K562 (cell line): Measurements from ENCODE around the gene HDHD5. TPM values are rescaled to one million over a fixed set of nuclear protein-coding genes. Genes with fewer than 3 reads are reported as not detected.
A peak's percentile ranks its signal among the peaks of the same experiment; 100 is the strongest.

ENCODE experiments used
- CBX1 ChIP-seq: sonication (generic); IDR thresholded peaks from 2 replicates; pipeline ENCODE4 v1.6.1; 2016; ENCODE audit warnings: antibody characterized with exemption, low read depth, mild to moderate bottlenecking
- CREB1 ChIP-seq, 2 experiments: sonication (generic) in 1 of 2; formaldehyde crosslinking in 1 of 2; IDR thresholded peaks; 2 replicates each; pipeline versions ENCODE4 v1.6.1 to v1.8.0; 2012 to 2022; ENCODE audit warnings: inconsistent platforms in 1 of 2, mild to moderate bottlenecking in 1 of 2, missing genetic modification reagents in 1 of 2, moderate library complexity in 1 of 2
- ETV5 ChIP-seq: sonication (generic); formaldehyde crosslinking; IDR thresholded peaks from 2 replicates; pipeline ENCODE4 v1.4.0; 2020; ENCODE audit warnings: low read depth, mild to moderate bottlenecking, missing genetic modification reagents
- FOS ChIP-seq: IDR thresholded peaks from 3 replicates; pipeline ENCODE4 v1.6.1; 2011; ENCODE audit not compliant: insufficient read length; ENCODE audit errors: extremely low read depth
- FOSL1 ChIP-seq: fragments of 200-800 bp; sonication (Bioruptor generic); conservative IDR thresholded peaks from 2 replicates; pipeline ENCODE4 v1.6.1; 2016; ENCODE audit warnings: missing genetic modification characterization, missing compliant biosample characterization
- HEY1 ChIP-seq: fragments of 250-450 bp; sonication (Bioruptor Pico); IDR thresholded peaks from 2 replicates; pipeline ENCODE4 v1.5.0; 2020; ENCODE audit warnings: mild to moderate bottlenecking, moderate library complexity, borderline replicate concordance
- KLF6 ChIP-seq: fragments of 250-450 bp; sonication (Bioruptor Pico); IDR thresholded peaks from 2 replicates; pipeline ENCODE4 v1.4.0; 2020; ENCODE audit warnings: mild to moderate bottlenecking, moderate library complexity, borderline replicate concordance
- MCM7 ChIP-seq, 2 experiments: fragments of 450-650 bp; IDR thresholded peaks; 2 replicates each; pipeline ENCODE4 v1.6.1; 2016 to 2018
- POLR2AphosphoS2 ChIP-seq: IDR thresholded peaks from 2 replicates; pipeline ENCODE4 v1.6.1; 2012; ENCODE audit warnings: low read length, improper control_type of control experiment
- SRSF9 ChIP-seq: fragments of 200-400 bp; formaldehyde crosslinking; IDR thresholded peaks from 2 replicates; pipeline ENCODE4 v1.6.1; 2017; ENCODE audit warnings: low read depth, low read length, borderline replicate concordance
- ZNF551 ChIP-seq: fragments of 250-450 bp; sonication (Bioruptor Pico); IDR thresholded peaks from 2 replicates; pipeline ENCODE4 v1.5.0; 2021; ENCODE audit warnings: mild to moderate bottlenecking, moderate library complexity
- polyA plus RNA-seq, 8 experiments: library from polyadenylated mRNA; depleted of rRNA in 4 of 8; stranded (reverse) in 5 of 8; unstranded in 3 of 8; fragments of >200 nt; fragmentation: Nextera tagmentation in 2 of 8; fragmentation: Illumina TruSeq in 1 of 8; extraction: Ambion mirVana in 2 of 8; extraction: Trizol in 1 of 8; gene quantifications; 2 replicates each; pipeline versions ENCODE4 v1.2.1 to v1.2.3, GENCODE V29; 2011 to 2014; ENCODE audit warnings: inconsistent platforms in 1 of 8, missing spikeins in 1 of 8
- total RNA-seq, 7 experiments: library from RNA; depleted of rRNA in 6 of 7; stranded (reverse); fragments of >200 nt in 6 of 7; fragmentation: Illumina TruSeq in 2 of 7; extraction: Trizol in 2 of 7; gene quantifications; 2 replicates each; pipeline versions ENCODE4 v1.2.1 to v1.2.3, GENCODE V29; 2011 to 2021; ENCODE audit warnings: low replicate concordance in 1 of 7
- TF ChIP-seq, protein P1 (sequence below): fragments of 450-650 bp; IDR thresholded peaks from 2 replicates; pipeline ENCODE4 v1.6.1; 2016; ENCODE audit warnings: mild to moderate bottlenecking, moderate library complexity
- TF ChIP-seq, protein P2 (sequence below): sonication (generic); formaldehyde crosslinking; IDR thresholded peaks from 2 replicates; pipeline ENCODE4 v1.8.0; 2022; ENCODE audit warnings: mild to moderate bottlenecking, missing genetic modification reagents

Gene HDHD5
- total and polyA plus RNA-seq, 9 of the 15 experiments (the other 6 are each of a cell fraction or from before 2014, with no cell fraction given) = 1.6 to 36.6 (median 24.2) TPM

- TF ChIP-seq, protein P1, sequence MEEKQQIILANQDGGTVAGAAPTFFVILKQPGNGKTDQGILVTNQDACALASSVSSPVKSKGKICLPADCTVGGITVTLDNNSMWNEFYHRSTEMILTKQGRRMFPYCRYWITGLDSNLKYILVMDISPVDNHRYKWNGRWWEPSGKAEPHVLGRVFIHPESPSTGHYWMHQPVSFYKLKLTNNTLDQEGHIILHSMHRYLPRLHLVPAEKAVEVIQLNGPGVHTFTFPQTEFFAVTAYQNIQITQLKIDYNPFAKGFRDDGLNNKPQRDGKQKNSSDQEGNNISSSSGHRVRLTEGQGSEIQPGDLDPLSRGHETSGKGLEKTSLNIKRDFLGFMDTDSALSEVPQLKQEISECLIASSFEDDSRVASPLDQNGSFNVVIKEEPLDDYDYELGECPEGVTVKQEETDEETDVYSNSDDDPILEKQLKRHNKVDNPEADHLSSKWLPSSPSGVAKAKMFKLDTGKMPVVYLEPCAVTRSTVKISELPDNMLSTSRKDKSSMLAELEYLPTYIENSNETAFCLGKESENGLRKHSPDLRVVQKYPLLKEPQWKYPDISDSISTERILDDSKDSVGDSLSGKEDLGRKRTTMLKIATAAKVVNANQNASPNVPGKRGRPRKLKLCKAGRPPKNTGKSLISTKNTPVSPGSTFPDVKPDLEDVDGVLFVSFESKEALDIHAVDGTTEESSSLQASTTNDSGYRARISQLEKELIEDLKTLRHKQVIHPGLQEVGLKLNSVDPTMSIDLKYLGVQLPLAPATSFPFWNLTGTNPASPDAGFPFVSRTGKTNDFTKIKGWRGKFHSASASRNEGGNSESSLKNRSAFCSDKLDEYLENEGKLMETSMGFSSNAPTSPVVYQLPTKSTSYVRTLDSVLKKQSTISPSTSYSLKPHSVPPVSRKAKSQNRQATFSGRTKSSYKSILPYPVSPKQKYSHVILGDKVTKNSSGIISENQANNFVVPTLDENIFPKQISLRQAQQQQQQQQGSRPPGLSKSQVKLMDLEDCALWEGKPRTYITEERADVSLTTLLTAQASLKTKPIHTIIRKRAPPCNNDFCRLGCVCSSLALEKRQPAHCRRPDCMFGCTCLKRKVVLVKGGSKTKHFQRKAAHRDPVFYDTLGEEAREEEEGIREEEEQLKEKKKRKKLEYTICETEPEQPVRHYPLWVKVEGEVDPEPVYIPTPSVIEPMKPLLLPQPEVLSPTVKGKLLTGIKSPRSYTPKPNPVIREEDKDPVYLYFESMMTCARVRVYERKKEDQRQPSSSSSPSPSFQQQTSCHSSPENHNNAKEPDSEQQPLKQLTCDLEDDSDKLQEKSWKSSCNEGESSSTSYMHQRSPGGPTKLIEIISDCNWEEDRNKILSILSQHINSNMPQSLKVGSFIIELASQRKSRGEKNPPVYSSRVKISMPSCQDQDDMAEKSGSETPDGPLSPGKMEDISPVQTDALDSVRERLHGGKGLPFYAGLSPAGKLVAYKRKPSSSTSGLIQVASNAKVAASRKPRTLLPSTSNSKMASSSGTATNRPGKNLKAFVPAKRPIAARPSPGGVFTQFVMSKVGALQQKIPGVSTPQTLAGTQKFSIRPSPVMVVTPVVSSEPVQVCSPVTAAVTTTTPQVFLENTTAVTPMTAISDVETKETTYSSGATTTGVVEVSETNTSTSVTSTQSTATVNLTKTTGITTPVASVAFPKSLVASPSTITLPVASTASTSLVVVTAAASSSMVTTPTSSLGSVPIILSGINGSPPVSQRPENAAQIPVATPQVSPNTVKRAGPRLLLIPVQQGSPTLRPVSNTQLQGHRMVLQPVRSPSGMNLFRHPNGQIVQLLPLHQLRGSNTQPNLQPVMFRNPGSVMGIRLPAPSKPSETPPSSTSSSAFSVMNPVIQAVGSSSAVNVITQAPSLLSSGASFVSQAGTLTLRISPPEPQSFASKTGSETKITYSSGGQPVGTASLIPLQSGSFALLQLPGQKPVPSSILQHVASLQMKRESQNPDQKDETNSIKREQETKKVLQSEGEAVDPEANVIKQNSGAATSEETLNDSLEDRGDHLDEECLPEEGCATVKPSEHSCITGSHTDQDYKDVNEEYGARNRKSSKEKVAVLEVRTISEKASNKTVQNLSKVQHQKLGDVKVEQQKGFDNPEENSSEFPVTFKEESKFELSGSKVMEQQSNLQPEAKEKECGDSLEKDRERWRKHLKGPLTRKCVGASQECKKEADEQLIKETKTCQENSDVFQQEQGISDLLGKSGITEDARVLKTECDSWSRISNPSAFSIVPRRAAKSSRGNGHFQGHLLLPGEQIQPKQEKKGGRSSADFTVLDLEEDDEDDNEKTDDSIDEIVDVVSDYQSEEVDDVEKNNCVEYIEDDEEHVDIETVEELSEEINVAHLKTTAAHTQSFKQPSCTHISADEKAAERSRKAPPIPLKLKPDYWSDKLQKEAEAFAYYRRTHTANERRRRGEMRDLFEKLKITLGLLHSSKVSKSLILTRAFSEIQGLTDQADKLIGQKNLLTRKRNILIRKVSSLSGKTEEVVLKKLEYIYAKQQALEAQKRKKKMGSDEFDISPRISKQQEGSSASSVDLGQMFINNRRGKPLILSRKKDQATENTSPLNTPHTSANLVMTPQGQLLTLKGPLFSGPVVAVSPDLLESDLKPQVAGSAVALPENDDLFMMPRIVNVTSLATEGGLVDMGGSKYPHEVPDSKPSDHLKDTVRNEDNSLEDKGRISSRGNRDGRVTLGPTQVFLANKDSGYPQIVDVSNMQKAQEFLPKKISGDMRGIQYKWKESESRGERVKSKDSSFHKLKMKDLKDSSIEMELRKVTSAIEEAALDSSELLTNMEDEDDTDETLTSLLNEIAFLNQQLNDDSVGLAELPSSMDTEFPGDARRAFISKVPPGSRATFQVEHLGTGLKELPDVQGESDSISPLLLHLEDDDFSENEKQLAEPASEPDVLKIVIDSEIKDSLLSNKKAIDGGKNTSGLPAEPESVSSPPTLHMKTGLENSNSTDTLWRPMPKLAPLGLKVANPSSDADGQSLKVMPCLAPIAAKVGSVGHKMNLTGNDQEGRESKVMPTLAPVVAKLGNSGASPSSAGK = no peak
- TF ChIP-seq FOS (no peak), KLF6 (CRISPR knock-in tag) (peak; percentile 66; the same call in 1 of the 2 replicates), CBX1 (no peak; the same call in 1 of the 2 replicates), ETV5 (CRISPR knock-in tag) (0 out of 2 replicates have a peak, but pooled peaks have one; percentile 30), CREB1 (IDR thresholded peaks at IDR 0.05) (no peak), CREB1 (CRISPR knock-in tag; IDR thresholded peaks at IDR 0.05) (no peak), HEY1 (no peak), ZNF551 (CRISPR knock-in tag) (no peak), MCM7 (IDR thresholded peaks at IDR 0.05) (no peak), POLR2AphosphoS2 (no peak), FOSL1 (tag) (peak; percentile 48; the same call in 1 of the 2 replicates), SRSF9 (no peak)
- TF ChIP-seq, protein P2, sequence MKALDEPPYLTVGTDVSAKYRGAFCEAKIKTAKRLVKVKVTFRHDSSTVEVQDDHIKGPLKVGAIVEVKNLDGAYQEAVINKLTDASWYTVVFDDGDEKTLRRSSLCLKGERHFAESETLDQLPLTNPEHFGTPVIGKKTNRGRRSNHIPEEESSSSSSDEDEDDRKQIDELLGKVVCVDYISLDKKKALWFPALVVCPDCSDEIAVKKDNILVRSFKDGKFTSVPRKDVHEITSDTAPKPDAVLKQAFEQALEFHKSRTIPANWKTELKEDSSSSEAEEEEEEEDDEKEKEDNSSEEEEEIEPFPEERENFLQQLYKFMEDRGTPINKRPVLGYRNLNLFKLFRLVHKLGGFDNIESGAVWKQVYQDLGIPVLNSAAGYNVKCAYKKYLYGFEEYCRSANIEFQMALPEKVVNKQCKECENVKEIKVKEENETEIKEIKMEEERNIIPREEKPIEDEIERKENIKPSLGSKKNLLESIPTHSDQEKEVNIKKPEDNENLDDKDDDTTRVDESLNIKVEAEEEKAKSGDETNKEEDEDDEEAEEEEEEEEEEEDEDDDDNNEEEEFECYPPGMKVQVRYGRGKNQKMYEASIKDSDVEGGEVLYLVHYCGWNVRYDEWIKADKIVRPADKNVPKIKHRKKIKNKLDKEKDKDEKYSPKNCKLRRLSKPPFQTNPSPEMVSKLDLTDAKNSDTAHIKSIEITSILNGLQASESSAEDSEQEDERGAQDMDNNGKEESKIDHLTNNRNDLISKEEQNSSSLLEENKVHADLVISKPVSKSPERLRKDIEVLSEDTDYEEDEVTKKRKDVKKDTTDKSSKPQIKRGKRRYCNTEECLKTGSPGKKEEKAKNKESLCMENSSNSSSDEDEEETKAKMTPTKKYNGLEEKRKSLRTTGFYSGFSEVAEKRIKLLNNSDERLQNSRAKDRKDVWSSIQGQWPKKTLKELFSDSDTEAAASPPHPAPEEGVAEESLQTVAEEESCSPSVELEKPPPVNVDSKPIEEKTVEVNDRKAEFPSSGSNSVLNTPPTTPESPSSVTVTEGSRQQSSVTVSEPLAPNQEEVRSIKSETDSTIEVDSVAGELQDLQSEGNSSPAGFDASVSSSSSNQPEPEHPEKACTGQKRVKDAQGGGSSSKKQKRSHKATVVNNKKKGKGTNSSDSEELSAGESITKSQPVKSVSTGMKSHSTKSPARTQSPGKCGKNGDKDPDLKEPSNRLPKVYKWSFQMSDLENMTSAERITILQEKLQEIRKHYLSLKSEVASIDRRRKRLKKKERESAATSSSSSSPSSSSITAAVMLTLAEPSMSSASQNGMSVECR (CRISPR knock-in tag) = no peak
Measured at GRCh38 chr22:17098379-17098819, 60.7 kb downstream of the HDHD5 start (continued).
